Activated CD8-positive, alpha-beta T cell treated with anti-CD3 and anti-CD28 coated beads, Interleukin-2, amount 10 ng/mL, durations not matched to agents 7 days and 5 days (primary cell): ENCODE measurements around the gene ATAD1. TPM values are rescaled to one million over a fixed set of nuclear protein-coding genes. Genes with fewer than 3 reads are reported as not detected.
"Not testable (repeated sequence)": the region's sequence is repeated elsewhere in the genome, so short reads cannot be mapped to it uniquely, and the experiment has no call there.

ENCODE experiments used
- ATAC-seq: fragments of 150-1000 bp; cut with Tn5 transposase; one replicate; pipeline ENCODE4 v1.10.0; 2021; ENCODE audit warnings: moderate library complexity
- CTCF ChIA-PET: fragments of 350-600 bp; sonication (Branson Sonifier 250); formaldehyde crosslinking; loops from one replicate; lab custom pipeline; 2021; ENCODE audit warnings: antibody characterized with exemption; lab: Charles Lee
- POLR2A ChIA-PET: fragments of 350-600 bp; sonication (Branson Sonifier 250); formaldehyde crosslinking; loops from one replicate; lab custom pipeline; 2021; ENCODE audit warnings: antibody characterized with exemption; lab: Charles Lee
- DNase-seq: peaks from one replicate; pipeline ENCODE4 v3.0.0-alpha.2; 2020
- H3K27ac Mint-ChIP-seq: one replicate; pipeline ENCODE4 v1.8.0; 2021; ENCODE audit warnings: mild to moderate bottlenecking, mixed read lengths
- H3K27me3 Mint-ChIP-seq: one replicate; pipeline ENCODE4 v1.8.0; 2021; ENCODE audit warnings: low read depth, mixed read lengths
- H3K36me3 Mint-ChIP-seq: one replicate; pipeline ENCODE4 v1.8.0; 2021; ENCODE audit warnings: low read depth, mixed read lengths
- H3K4me1 Mint-ChIP-seq: one replicate; pipeline ENCODE4 v1.8.0; 2021; ENCODE audit warnings: low read depth, mixed read lengths
- H3K4me3 Mint-ChIP-seq: one replicate; pipeline ENCODE4 v1.8.0; 2021; ENCODE audit warnings: mild to moderate bottlenecking, mixed read lengths
- H3K9me3 Mint-ChIP-seq: one replicate; pipeline ENCODE4 v1.8.0; 2022; ENCODE audit warnings: mixed read lengths; ENCODE audit not compliant: insufficient read depth
- total RNA-seq, 2 experiments: library from RNA; stranded (reverse); gene quantifications; one replicate each; pipeline ENCODE4 v1.2.3, GENCODE V29; 2021

The ATAD1 gene, protein sequence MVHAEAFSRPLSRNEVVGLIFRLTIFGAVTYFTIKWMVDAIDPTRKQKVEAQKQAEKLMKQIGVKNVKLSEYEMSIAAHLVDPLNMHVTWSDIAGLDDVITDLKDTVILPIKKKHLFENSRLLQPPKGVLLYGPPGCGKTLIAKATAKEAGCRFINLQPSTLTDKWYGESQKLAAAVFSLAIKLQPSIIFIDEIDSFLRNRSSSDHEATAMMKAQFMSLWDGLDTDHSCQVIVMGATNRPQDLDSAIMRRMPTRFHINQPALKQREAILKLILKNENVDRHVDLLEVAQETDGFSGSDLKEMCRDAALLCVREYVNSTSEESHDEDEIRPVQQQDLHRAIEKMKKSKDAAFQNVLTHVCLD
- total RNA-seq = 10 to 100 TPM; 38.9 to 42.5 TPM

DNA sequence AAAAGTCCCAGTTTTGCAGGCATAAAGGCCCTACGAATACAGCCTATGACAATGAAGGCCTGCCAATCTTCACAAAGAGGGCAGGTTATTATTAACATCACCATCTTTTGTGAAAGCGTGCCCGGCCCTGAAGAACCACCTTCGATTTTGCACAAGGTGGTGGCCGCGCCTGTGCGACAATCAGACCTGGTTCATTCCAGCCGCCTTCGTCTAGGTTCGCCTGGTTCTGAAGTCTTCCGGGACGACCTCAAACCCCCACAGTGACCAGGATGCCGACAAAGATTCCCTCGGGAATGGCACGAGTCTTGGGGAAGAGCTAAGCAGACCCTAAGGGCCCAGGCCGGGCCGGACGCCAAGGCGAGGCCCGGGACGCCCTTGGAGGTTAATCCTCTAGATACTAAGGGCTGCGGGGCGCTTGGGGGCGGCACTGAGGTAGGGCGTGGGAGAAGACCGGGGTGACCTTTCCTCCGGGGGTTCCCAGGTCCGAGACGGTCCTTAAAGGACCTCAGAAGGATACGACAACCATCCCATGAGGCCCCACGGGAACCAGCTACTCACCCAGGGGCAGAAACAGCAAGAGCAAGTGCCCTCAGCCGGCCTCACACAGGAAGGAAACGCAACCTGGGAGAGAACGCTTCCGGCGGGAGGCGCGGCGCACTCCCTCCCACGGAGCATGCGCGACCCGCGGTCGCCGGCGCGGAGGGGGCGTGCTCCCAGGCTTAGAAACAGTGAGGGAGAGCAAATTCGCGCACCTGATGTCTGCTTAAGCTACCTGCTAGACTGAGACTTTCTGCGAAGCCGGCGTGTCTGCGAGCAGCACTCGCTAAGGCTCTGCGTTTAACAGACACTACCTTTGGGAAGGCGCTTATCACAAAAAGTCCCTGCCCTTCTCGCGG is at the start of gene ATAD1:
TSS of gene ATAD1 (minus strand) at position 618 of the 896 bp plus-strand sequence. CDS start 3,627 bp downstream, outside the sequence.
- ATAC-seq (peak; percentile 94), DNase-seq (peak; percentile 92)
- POLR2A ChIA-PET = interaction anchor here (0.7 to 2.8 kb wide), 11 partner anchors 9 to 450 kb away, joined by 3 to 22 read pairs (median 3); partner anchors contain the start of genes KLLN and PTEN
- peak within 1 kb of the TSS; percentile 97 for H3K27ac Mint-ChIP-seq
- H3K9me3 Mint-ChIP-seq = no peaks in the 10 kb centered on the region
- CTCF ChIA-PET = interaction anchor here (0.7 to 3.5 kb wide), 12 partner anchors 11 to 1170 kb away, joined by 3 to 25 read pairs (median 5); partner anchors contain the start of genes KLLN, PTEN and RNLS
- H3K27me3 Mint-ChIP-seq = peaks cover 2% of the 10 kb centered on the region
- peaks cover 34% of the 10 kb centered on the region for H3K4me1 Mint-ChIP-seq
- H3K36me3 Mint-ChIP-seq = peaks cover 20% of the 10 kb centered on the region
- H3K4me3 Mint-ChIP-seq = peak within 1 kb of the TSS; percentile 99

DNA sequence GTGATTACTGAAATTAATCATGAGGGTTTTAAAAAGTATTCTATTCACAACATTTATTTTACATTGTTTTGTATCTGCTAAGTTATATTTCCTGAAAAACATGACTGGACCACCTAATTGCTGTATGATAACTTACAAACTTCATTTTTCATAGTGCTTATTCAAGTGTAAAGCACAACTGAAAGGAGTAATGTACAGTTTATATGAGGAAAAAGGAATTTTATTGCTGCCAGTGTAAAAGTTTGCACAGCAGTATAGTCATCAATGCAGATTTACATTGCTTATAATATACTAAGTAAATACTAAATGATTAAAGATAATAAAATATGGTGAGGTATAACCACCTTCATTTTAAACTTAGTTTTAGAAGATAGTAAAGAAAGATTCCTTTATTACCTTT is 49.4 kb upstream of the ATAD1 start:
- H3K9me3 Mint-ChIP-seq = no peaks in the 10 kb centered on the region
- peaks cover 69% of the 10 kb centered on the region for H3K36me3 Mint-ChIP-seq
- ChIA-PET CTCF (interaction anchor here (1.0 kb wide), 1 partner anchor 685 kb away, joined by 3 read pairs; no protein-coding TSS in a partner anchor), POLR2A (no interaction called here)
- H3K4me1 Mint-ChIP-seq = peaks cover 36% of the 10 kb centered on the region
- ATAC-seq (no peak), DNase-seq (no peak)
- no peaks in the 10 kb centered on the region for H3K27me3 Mint-ChIP-seq
- H3K4me3 Mint-ChIP-seq = peak overlapping the region; percentile 98
- H3K27ac Mint-ChIP-seq = no peak overlapping the region

GRCh38 chr10:87866412-87866974 is 48.5 kb upstream of the ATAD1 start:
- Mint-ChIP-seq H3K4me1 (peaks cover 41% of the 10 kb centered on the region), H3K4me3 (peak overlapping the region; percentile 98), H3K27ac (no peak overlapping the region), H3K9me3 (no peaks in the 10 kb centered on the region), H3K36me3 (peaks cover 64% of the 10 kb centered on the region), H3K27me3 (no peaks in the 10 kb centered on the region)
- ChIA-PET CTCF (interaction anchor here (1.4 to 1.7 kb wide), 3 partner anchors 522 to 685 kb away, joined by 3 to 5 read pairs (median 4); no protein-coding TSS in a partner anchor), POLR2A (no interaction called here)
- ATAC-seq (no peak), DNase-seq (no peak)

- H3K27ac Mint-ChIP-seq = peak overlapping the region; percentile 88
- H3K4me1 Mint-ChIP-seq = peaks cover 43% of the 10 kb centered on the region
- CTCF ChIA-PET = interaction anchor here (0.9 to 1.7 kb wide), 7 partner anchors 10 to 687 kb away, joined by 3 to 6 read pairs (median 4); no protein-coding TSS in a partner anchor
- H3K27me3 Mint-ChIP-seq = no peaks in the 10 kb centered on the region
- no peak for DNase-seq
- peaks cover 53% of the 10 kb centered on the region for H3K36me3 Mint-ChIP-seq
- POLR2A ChIA-PET = no interaction called here
- H3K9me3 Mint-ChIP-seq = no peaks in the 10 kb centered on the region
- ATAC-seq = no peak
- peak overlapping the region; percentile 98 for H3K4me3 Mint-ChIP-seq
Observed at GRCh38 chr10:87865241-87865881, 47.3 kb upstream of the ATAD1 start.

DNA sequence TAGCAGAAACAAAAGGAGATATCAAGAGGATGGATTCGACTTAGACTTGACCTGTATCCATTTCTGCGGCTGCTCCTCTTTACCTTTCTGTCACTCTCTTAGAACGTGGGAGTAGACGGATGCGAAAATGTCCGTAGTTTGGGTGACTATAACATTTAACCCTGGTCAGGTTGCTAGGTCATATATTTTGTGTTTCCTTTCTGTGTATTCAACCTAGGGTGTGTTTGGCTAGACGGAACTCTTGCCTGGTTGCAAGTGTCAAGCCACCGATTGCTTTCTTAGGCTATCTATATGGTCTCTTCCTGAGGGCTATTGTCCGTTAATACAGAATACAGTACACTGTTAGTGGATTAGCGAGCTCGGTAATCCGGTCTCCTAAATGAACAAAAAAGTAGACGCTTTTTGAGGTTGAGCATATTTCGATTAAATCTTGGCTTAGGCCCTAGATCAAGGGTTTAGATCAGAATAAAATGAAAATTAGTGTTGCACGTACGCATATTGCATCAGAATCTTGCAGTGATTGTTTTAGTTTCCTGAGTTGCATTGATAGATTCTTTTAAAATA is 46.6 kb upstream of the ATAD1 start:
- Mint-ChIP-seq H3K9me3 (no peaks in the 10 kb centered on the region), H3K4me1 (peaks cover 42% of the 10 kb centered on the region), H3K27me3 (peaks cover 3% of the 10 kb centered on the region), H3K4me3 (peak overlapping the region; percentile 98), H3K36me3 (peaks cover 48% of the 10 kb centered on the region), H3K27ac (peak overlapping the region; percentile 88)
- no peak for ATAC-seq
- DNase-seq = peak; percentile 30
- ChIA-PET CTCF (interaction anchor here (0.7 to 1.7 kb wide), 5 partner anchors 11 to 526 kb away, joined by 3 to 6 read pairs (median 3); no protein-coding TSS in a partner anchor), POLR2A (interaction anchor here (0.8 to 3.3 kb wide), 4 partner anchors 7 to 629 kb away, joined by 3 to 40 read pairs (median 18); partner anchors contain the start of gene ATAD1)

DNA sequence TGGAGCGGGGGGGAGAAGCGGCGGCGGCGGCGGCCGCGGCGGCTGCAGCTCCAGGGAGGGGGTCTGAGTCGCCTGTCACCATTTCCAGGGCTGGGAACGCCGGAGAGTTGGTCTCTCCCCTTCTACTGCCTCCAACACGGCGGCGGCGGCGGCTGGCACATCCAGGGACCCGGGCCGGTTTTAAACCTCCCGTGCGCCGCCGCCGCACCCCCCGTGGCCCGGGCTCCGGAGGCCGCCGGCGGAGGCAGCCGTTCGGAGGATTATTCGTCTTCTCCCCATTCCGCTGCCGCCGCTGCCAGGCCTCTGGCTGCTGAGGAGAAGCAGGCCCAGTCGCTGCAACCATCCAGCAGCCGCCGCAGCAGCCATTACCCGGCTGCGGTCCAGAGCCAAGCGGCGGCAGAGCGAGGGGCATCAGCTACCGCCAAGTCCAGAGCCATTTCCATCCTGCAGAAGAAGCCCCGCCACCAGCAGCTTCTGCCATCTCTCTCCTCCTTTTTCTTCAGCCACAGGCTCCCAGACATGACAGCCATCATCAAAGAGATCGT is 46.0 kb upstream of the ATAD1 start:
- peak; percentile 1 for ATAC-seq
- H3K27me3 Mint-ChIP-seq, H3K9me3 Mint-ChIP-seq: not testable (repeated sequence)
- DNase-seq = peak; percentile 48
- Mint-ChIP-seq H3K4me3 (peak overlapping the region; percentile 98), H3K36me3 (peaks cover 44% of the 10 kb centered on the region), H3K27ac (peak overlapping the region; percentile 88), H3K4me1 (peaks cover 39% of the 10 kb centered on the region)
- POLR2A ChIA-PET = interaction anchor here (0.6 to 3.3 kb wide), 8 partner anchors 8 to 719 kb away, joined by 3 to 40 read pairs (median 9); partner anchors contain the start of genes ATAD1, MINPP1 and RNLS
- CTCF ChIA-PET = interaction anchor here (0.7 to 6.0 kb wide), 5 partner anchors 11 to 526 kb away, joined by 3 to 82 read pairs (median 3); no protein-coding TSS in a partner anchor

- Mint-ChIP-seq H3K4me1 (peaks cover 32% of the 10 kb centered on the region), H3K27ac (peak within 1 kb of the TSS; percentile 94), H3K4me3 (peak within 1 kb of the TSS; percentile 98), H3K9me3 (no peaks in the 10 kb centered on the region), H3K27me3 (peaks cover 3% of the 10 kb centered on the region), H3K36me3 (peaks cover 37% of the 10 kb centered on the region)
- CTCF ChIA-PET = interaction anchor here (0.7 to 6.0 kb wide), 8 partner anchors 13 to 720 kb away, joined by 3 to 82 read pairs (median 14); partner anchors contain the start of genes ATAD1 and RNLS
- DNase-seq (peak; percentile 85), ATAC-seq (peak; percentile 62)
- POLR2A ChIA-PET = interaction anchor here (0.6 to 3.3 kb wide), 17 partner anchors 9 to 1016 kb away, joined by 3 to 40 read pairs (median 4); partner anchors contain the start of genes ATAD1, MINPP1, RNLS and STAMBPL1
Observed at GRCh38 chr10:87863053-87863943, 45.3 kb upstream of the ATAD1 start, which contains the start of the genes KLLN and PTEN. Gene KLLN, minus strand, starts transcription at chr10:87863533. Its CDS starts 1,046 bp downstream, at chr10:87862487. Gene PTEN, plus strand, starts transcription at chr10:87863625. Its CDS starts 845 bp downstream, at chr10:87864470.

DNA sequence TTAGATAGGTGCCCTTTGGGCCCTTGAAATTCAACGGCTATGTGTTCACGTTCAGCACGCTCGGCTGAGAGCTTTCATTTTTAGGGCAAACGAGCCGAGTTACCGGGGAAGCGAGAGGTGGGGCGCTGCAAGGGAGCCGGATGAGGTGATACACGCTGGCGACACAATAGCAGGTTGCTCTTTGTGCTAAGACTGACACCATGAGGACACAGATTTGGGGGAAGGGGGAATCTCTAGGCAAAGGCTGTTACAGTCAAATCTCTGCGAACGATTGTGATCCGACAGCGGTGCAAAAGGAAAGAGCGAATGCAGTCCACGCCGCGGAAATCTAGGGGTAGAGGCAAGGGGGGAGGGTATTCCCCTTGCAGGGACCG is 44.6 kb upstream of the ATAD1 start:
- Mint-ChIP-seq H3K4me1 (peaks cover 29% of the 10 kb centered on the region), H3K9me3 (no peaks in the 10 kb centered on the region), H3K27me3 (peaks cover 3% of the 10 kb centered on the region), H3K27ac (peak overlapping the region; percentile 94), H3K36me3 (peaks cover 34% of the 10 kb centered on the region), H3K4me3 (peak overlapping the region; percentile 98)
- CTCF ChIA-PET = interaction anchor here (0.6 to 6.0 kb wide), 13 partner anchors 12 to 721 kb away, joined by 3 to 82 read pairs (median 3); partner anchors contain the start of genes ATAD1 and RNLS
- peak; percentile 81 for DNase-seq
- ATAC-seq = peak; percentile 43
- POLR2A ChIA-PET = interaction anchor here (0.6 to 3.3 kb wide), 26 partner anchors 9 to 1129 kb away, joined by 3 to 40 read pairs (median 4); partner anchors contain the start of genes ATAD1, FAS, MINPP1 and RNLS
